NT2/D1 (cell line): ENCODE results near the gene FMN1.

Experiments used
- DNase-seq: peaks from one replicate; pipeline ENCODE4 v3.0.0-alpha.2; 2011; ENCODE audit warnings: low read depth, low spot score
- H3K27me3 ChIP-seq: 2 replicates; pipeline ENCODE4 v1.6.0; 2011; ENCODE audit warnings: mild to moderate bottlenecking; ENCODE audit not compliant: insufficient read length, insufficient read depth
- H3K36me3 ChIP-seq: 2 replicates; pipeline ENCODE4 v1.6.1; 2011; ENCODE audit warnings: mild to moderate bottlenecking, low read length, mixed read lengths; ENCODE audit not compliant: insufficient read depth, insufficient read length
- H3K4me1 ChIP-seq: 2 replicates; pipeline ENCODE4 v1.5.1; 2011; ENCODE audit not compliant: insufficient read depth, insufficient read length
- H3K4me3 ChIP-seq: 2 replicates; pipeline ENCODE4 v1.5.1; 2011; ENCODE audit warnings: low read depth; ENCODE audit not compliant: insufficient read length
- H3K9ac ChIP-seq: 2 replicates; pipeline ENCODE4 v1.6.0; 2011; ENCODE audit warnings: low read depth; ENCODE audit not compliant: insufficient read length
- H3K9me3 ChIP-seq: 2 replicates; pipeline ENCODE4 v1.5.1; 2011; ENCODE audit warnings: mild to moderate bottlenecking, low read length; ENCODE audit not compliant: insufficient read depth
- SUZ12 ChIP-seq: IDR thresholded peaks from 2 replicates; pipeline ENCODE4 v1.6.1; 2011; ENCODE audit not compliant: insufficient read length, insufficient read depth; ENCODE audit errors: extremely low read depth
- YY1 ChIP-seq: IDR thresholded peaks from 2 replicates; pipeline ENCODE4 v1.6.1; 2011; ENCODE audit not compliant: insufficient read length, insufficient read depth
- ZNF274 ChIP-seq: IDR thresholded peaks from 2 replicates; pipeline ENCODE4 v1.6.1; 2011; ENCODE audit warnings: mild to moderate bottlenecking, low read depth, low read length

Gene FMN1

DNA sequence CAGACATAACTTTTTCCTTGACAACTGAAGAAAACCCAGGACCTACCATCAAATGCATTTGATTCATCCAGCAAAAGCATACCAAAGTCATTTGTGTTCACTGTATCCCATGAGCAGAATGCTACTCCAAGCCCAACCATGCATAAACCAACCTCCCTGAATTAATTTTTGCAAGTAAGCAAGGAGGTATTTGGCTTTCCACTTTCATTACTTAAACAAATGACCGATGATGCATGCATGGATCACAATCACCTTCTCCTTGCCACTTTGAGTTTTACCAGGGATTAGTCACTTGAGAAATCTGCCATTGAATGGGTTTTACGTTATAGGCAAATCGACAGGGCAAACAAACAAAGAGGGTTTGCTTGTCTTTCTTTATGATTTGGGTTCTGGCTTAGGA, 214.8 kb downstream of the FMN1 start:
- Histone ChIP-seq H3K36me3 (no peaks in the 10 kb centered on the region), H3K9me3 (no peaks in the 10 kb centered on the region), H3K4me1 (no peaks in the 10 kb centered on the region), H3K27me3 (no peaks in the 10 kb centered on the region), H3K4me3 (no peak overlapping the region), H3K9ac (no peak overlapping the region)
- TF ChIP-seq YY1 = no peak
- TF ChIP-seq ZNF274 = no peak
- TF ChIP-seq SUZ12 = no peak
- DNase-seq = no peak

GRCh38 chr15:32977506-32977905, 217.0 kb downstream of the FMN1 start:
- TF ChIP-seq ZNF274 (no peak), SUZ12 (no peak), YY1 (no peak)
- Histone ChIP-seq H3K9ac (no peak overlapping the region), H3K36me3 (no peaks in the 10 kb centered on the region), H3K4me1 (no peaks in the 10 kb centered on the region), H3K27me3 (no peaks in the 10 kb centered on the region), H3K9me3 (no peaks in the 10 kb centered on the region), H3K4me3 (no peak overlapping the region)
- no peak for DNase-seq

DNA sequence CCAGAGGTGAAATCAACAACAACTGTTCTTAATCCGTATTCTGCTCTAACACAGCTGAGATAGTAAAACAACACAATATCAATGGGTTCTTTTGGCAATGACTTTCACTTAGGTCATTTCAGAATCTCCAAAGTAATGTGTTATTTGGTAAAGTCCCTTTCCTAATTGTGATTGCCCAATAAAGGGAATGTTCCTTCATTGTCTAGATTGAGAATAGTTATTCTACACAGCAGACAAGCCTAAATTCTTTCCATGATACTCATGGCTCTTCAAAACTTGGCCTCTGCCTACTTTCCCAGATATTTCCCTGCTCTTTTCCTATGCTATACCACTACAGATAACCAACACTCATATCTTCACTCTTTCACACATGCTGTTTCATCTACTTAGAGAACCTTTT, 219.8 kb downstream of the FMN1 start:
- no peak for TF ChIP-seq YY1
- no peak for TF ChIP-seq ZNF274
- TF ChIP-seq SUZ12 = no peak
- H3K4me1 ChIP-seq = no peaks in the 10 kb centered on the region
- no peak overlapping the region for H3K4me3 ChIP-seq
- H3K36me3 ChIP-seq = no peaks in the 10 kb centered on the region
- no peak overlapping the region for H3K9ac ChIP-seq
- no peaks in the 10 kb centered on the region for H3K27me3 ChIP-seq
- H3K9me3 ChIP-seq = no peaks in the 10 kb centered on the region
- no peak for DNase-seq

DNA sequence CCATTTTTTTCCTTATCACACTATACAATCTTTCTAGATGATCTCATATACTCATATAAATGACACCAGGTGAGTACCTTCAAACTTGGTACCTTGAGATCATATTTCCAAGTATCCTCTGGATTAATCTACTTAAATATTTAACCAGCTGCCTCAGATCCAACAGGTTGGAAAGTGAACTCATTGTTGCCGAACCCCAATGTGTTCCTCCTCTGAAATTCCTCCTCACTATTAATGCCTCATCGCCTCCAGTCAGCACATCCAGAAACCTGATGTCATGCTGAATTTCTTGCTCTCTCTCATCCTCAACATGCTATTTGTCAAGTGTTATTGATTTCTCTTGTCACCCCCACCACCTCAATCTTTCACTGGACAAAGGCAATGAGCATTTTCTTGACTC, 221.8 kb downstream of the FMN1 start:
- H3K4me3 ChIP-seq = no peak overlapping the region
- no peak overlapping the region for H3K9ac ChIP-seq
- no peaks in the 10 kb centered on the region for H3K4me1 ChIP-seq
- DNase-seq = no peak
- H3K27me3 ChIP-seq = no peaks in the 10 kb centered on the region
- TF ChIP-seq SUZ12 (no peak), ZNF274 (no peak), YY1 (no peak)
- no peaks in the 10 kb centered on the region for H3K36me3 ChIP-seq
- H3K9me3 ChIP-seq = no peaks in the 10 kb centered on the region

DNA sequence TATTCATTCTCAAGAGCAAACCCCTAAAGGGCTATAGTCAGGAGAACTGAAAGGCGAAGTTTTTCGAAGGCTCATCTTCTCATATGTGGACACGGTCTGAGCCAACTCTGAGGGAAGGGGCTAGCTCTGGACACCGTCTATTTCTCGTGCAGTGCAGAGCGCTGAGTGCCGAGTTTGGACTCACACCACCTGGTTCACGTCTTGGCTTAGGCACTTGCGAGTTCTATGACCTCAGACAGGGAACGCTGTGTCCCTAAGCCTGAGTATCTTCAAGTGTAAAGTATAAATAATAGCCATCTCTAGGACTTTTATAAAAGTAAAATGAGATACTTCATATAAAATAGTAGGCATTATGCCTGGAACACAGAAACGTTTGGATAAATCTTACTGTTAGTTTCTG, 223.7 kb downstream of the FMN1 start:
- no peak for DNase-seq
- H3K4me3 ChIP-seq = no peak overlapping the region
- no peaks in the 10 kb centered on the region for H3K9me3 ChIP-seq
- H3K36me3 ChIP-seq = no peaks in the 10 kb centered on the region
- no peaks in the 10 kb centered on the region for H3K27me3 ChIP-seq
- no peaks in the 10 kb centered on the region for H3K4me1 ChIP-seq
- no peak overlapping the region for H3K9ac ChIP-seq
- TF ChIP-seq ZNF274 (no peak), SUZ12 (no peak), YY1 (no peak)

GRCh38 chr15:32967521-32967920, 227.0 kb downstream of the FMN1 start:
- Histone ChIP-seq H3K4me1 (no peaks in the 10 kb centered on the region), H3K27me3 (no peaks in the 10 kb centered on the region), H3K4me3 (no peak overlapping the region), H3K9ac (no peak overlapping the region), H3K36me3 (no peaks in the 10 kb centered on the region), H3K9me3 (no peaks in the 10 kb centered on the region)
- DNase-seq = no peak
- TF ChIP-seq ZNF274 (no peak), SUZ12 (no peak), YY1 (no peak)

GRCh38 chr15:32966512-32966911, 228.0 kb downstream of the FMN1 start:
- Histone ChIP-seq H3K4me1 (no peaks in the 10 kb centered on the region), H3K9me3 (no peaks in the 10 kb centered on the region), H3K36me3 (no peaks in the 10 kb centered on the region), H3K27me3 (no peaks in the 10 kb centered on the region), H3K4me3 (no peak overlapping the region), H3K9ac (no peak overlapping the region)
- no peak for TF ChIP-seq ZNF274
- TF ChIP-seq SUZ12 = no peak
- TF ChIP-seq YY1 = no peak
- no peak for DNase-seq

DNA sequence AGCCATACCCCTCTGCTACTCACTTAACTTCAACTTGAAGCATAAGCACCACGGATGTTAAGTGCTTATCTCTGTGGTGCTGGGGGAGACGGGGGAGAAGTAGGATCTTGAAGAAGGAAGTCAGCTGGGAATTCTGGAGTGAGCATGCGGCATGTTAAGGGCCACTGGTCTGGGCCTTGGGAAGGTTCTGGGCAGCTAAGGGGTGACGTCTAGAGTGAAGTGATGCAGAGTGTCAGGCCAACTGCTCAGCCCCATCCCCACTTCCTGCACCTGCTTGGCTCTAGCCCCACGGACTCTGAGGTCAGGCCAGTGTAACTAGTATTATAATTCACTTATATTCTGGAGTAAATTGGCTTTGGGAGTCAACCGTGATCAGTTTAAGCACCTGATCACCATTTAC, 228.6 kb downstream of the FMN1 start:
- no peaks in the 10 kb centered on the region for H3K36me3 ChIP-seq
- TF ChIP-seq ZNF274 (no peak), SUZ12 (no peak), YY1 (no peak)

More for the DNA sequence above, 228.6 kb downstream of the FMN1 start:
- Histone ChIP-seq H3K4me1 (no peaks in the 10 kb centered on the region), H3K4me3 (no peak overlapping the region), H3K9ac (no peak overlapping the region), H3K9me3 (no peaks in the 10 kb centered on the region), H3K27me3 (no peaks in the 10 kb centered on the region)
- no peak for DNase-seq
